Measurements from ENCODE around the gene RSPO1. TPM values are rescaled to one million over a fixed set of nuclear protein-coding genes. Genes with fewer than 3 reads are reported as not detected.

RSPO1 gene
- total RNA-seq, 1 experiment from 2014 or later = not detected

GRCh38 chr1:37667023-37667671 lies 32.5 kb upstream of the RSPO1 start:
- TF ChIP-seq CTCF (conservative IDR thresholded peaks at IDR 0.05; ENCODE audit: low read depth, low read length) = no peak
- TF ChIP-seq EZH2phosphoT487 (IDR thresholded peaks at IDR 0.05; ENCODE audit: borderline replicate concordance, low read length) = no peak
- no peak for TF ChIP-seq EZH2 (IDR thresholded peaks at IDR 0.05; ENCODE audit: low read length, unreplicated experiment)
- Histone ChIP-seq H3K4me3 (ENCODE audit: low read length) (no peak overlapping the region), H3K4me1 (ENCODE audit: insufficient read depth, low read length) (no peaks in the 10 kb centered on the region), H3K4me2 (ENCODE audit: low read length) (no peak overlapping the region), H3K27ac (ENCODE audit: low read length) (no peak overlapping the region), H3K9me3 (ENCODE audit: low read length) (no peaks in the 10 kb centered on the region), H2AFZ (ENCODE audit: low read length) (no peak overlapping the region), H4K20me1 (ENCODE audit: low read length) (no peaks in the 10 kb centered on the region), H3K36me3 (ENCODE audit: low read depth, low read length) (no peaks in the 10 kb centered on the region), H3K9ac (ENCODE audit: low read length) (no peak overlapping the region), H3F3A (ENCODE audit: low read length, unreplicated experiment) (no peaks in the 10 kb centered on the region), H3K27me3 (ENCODE audit: low read length) (peaks cover 42% of the 10 kb centered on the region), H3K9me2 (replicated peaks; ENCODE audit: low read length) (no peaks in the 10 kb centered on the region), H3K79me2 (ENCODE audit: low read length) (no peaks in the 10 kb centered on the region)
- no peak for DNase-seq
- BruUV-seq (replicated peaks) = no TSS peak
- ATAC-seq = no peak
- intact Hi-C loops (cut with micrococcal nuclease) = no loop called here
- ChIA-PET POLR2A (ENCODE audit: unreplicated experiment) (no interaction called here), CTCF (interaction anchor here (0.6 kb wide), 1 partner anchor 14 kb away, joined by 5 read pairs; no protein-coding TSS in a partner anchor)

GRCh38 chr1:37666241-37666867 lies 31.7 kb upstream of the RSPO1 start:
- intact Hi-C loops (cut with micrococcal nuclease) = no loop called here
- Histone ChIP-seq H3K9me3 (ENCODE audit: low read length) (no peaks in the 10 kb centered on the region), H3K4me2 (ENCODE audit: low read length) (no peak overlapping the region), H3F3A (ENCODE audit: low read length, unreplicated experiment) (no peaks in the 10 kb centered on the region), H3K4me3 (ENCODE audit: low read length) (no peak overlapping the region), H3K9ac (ENCODE audit: low read length) (no peak overlapping the region), H2AFZ (ENCODE audit: low read length) (no peak overlapping the region), H3K36me3 (ENCODE audit: low read depth, low read length) (no peaks in the 10 kb centered on the region), H3K4me1 (ENCODE audit: insufficient read depth, low read length) (no peaks in the 10 kb centered on the region), H3K27ac (ENCODE audit: low read length) (no peak overlapping the region), H3K27me3 (ENCODE audit: low read length) (peaks cover 38% of the 10 kb centered on the region), H3K79me2 (ENCODE audit: low read length) (no peaks in the 10 kb centered on the region), H4K20me1 (ENCODE audit: low read length) (no peaks in the 10 kb centered on the region), H3K9me2 (replicated peaks; ENCODE audit: low read length) (no peaks in the 10 kb centered on the region)
- BruUV-seq (replicated peaks) = no TSS peak
- DNase-seq (no peak), ATAC-seq (no peak)
- ChIA-PET CTCF (no interaction called here), POLR2A (ENCODE audit: unreplicated experiment) (interaction anchor here (0.6 kb wide), 1 partner anchor 11 kb away, joined by 3 read pairs; no protein-coding TSS in a partner anchor)
- TF ChIP-seq EZH2phosphoT487 (IDR thresholded peaks at IDR 0.05; ENCODE audit: borderline replicate concordance, low read length) (no peak), CTCF (conservative IDR thresholded peaks at IDR 0.05; ENCODE audit: low read depth, low read length) (no peak), EZH2 (IDR thresholded peaks at IDR 0.05; ENCODE audit: low read length, unreplicated experiment) (no peak)

GRCh38 chr1:37663426-37664000 lies 28.8 kb upstream of the RSPO1 start:
- Histone ChIP-seq H2AFZ (ENCODE audit: low read length) (no peak overlapping the region), H3K9me2 (replicated peaks; ENCODE audit: low read length) (no peaks in the 10 kb centered on the region), H3K9me3 (ENCODE audit: low read length) (no peaks in the 10 kb centered on the region), H3K9ac (ENCODE audit: low read length) (no peak overlapping the region), H3K4me1 (ENCODE audit: insufficient read depth, low read length) (no peaks in the 10 kb centered on the region), H3K36me3 (ENCODE audit: low read depth, low read length) (no peaks in the 10 kb centered on the region), H3K27me3 (ENCODE audit: low read length) (peaks cover 21% of the 10 kb centered on the region), H3K4me2 (ENCODE audit: low read length) (no peak overlapping the region), H3K4me3 (ENCODE audit: low read length) (no peak overlapping the region), H3K27ac (ENCODE audit: low read length) (no peak overlapping the region), H4K20me1 (ENCODE audit: low read length) (no peaks in the 10 kb centered on the region), H3F3A (ENCODE audit: low read length, unreplicated experiment) (no peaks in the 10 kb centered on the region), H3K79me2 (ENCODE audit: low read length) (no peaks in the 10 kb centered on the region)
- intact Hi-C loops (cut with micrococcal nuclease) = no loop called here
- CTCF ChIA-PET = no interaction called here
- DNase-seq (no peak), ATAC-seq (no peak)
- POLR2A ChIA-PET (ENCODE audit: unreplicated experiment) = no interaction called here
- BruUV-seq (replicated peaks) = no TSS peak
- TF ChIP-seq EZH2phosphoT487 (IDR thresholded peaks at IDR 0.05; ENCODE audit: borderline replicate concordance, low read length) (no peak), CTCF (conservative IDR thresholded peaks at IDR 0.05; ENCODE audit: low read depth, low read length) (no peak)

Measured in PC-3 (cell line).